ENCODE data around the gene GATAD2B.

GATAD2B gene

DNA sequence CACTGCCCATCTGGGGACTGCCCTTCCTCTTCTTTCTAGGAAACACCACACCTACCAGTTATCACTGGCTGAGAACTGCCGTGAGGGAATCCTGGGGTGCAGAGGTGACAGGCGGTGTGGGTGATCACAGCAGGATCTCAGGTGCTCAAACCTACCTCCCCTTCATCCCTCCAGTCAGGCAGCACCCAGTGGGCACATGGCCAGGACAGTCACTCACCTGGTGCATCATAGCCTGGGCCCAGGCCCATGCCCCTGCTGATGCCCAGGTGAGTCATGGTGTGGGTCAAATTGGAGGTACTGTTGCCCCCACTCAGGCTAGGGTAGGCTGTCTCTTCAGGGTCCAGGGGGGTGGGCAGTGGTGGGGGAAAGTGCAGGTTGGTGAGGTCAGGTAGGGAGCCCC lies 29.0 kb upstream of the GATAD2B start:
- no peak for DNase-seq (ENCODE audit: low read depth in 2 of 2)

DNA sequence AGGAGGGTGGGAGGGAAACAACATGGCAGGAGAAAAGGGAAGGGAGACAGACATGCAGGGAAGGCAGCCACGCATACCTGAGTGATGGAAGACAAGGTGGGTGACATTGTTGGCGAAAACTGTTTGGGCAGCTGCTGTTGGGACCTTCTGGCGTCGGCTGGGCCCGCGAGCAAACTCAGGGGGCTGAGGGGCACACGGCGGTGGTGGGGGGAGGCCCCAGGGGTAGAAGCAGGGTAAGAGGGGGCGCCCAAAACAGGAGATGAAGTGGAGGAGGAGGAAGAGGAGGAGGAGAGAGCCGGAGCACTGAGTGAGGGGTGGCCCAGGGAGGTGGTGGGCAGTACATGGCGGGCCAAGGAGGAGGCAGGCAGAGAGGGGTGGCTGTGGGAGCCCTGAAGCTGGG lies 28.4 kb upstream of the GATAD2B start:
- no peak for DNase-seq (ENCODE audit: low read depth in 2 of 2)

DNA sequence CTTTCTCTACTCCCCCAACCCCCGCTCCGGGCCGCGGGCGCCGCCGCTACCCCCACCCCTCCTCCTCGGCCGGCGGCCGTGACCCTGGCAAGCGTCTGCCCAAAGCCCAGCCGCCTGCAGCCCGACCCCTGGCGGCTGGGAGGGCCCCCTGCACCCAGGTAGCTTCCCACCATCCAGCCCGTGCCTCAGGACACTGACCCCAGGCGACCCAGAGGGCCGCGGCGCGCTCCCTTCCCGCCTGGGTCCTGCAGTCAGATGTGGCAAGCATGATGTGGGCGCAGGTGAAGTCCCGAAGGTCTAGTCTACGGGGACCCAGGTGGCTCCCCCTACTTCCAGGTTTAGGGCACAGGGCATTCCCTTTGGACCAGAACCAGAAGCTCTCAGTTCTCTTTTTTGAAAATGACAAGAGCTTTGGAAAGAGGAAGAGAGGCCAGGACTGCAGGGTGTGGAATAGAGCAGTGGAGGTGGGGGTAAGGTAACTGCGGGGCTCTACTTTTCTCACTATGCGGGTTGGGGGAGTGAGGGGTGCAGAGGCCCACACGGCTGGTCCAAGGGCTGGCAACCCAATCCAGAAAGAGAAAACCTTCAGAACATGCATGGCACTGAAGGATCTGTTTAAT lies 24.0 kb upstream of the GATAD2B start, which contains the start of gene DENND4B:
TSS of gene DENND4B (minus strand) at position 97 of the 620 bp plus-strand sequence. CDS start 2,344 bp downstream, outside the sequence.
- DNase-seq (ENCODE audit: low read depth in 2 of 2), result peak; percentile 50 to 60

DNA sequence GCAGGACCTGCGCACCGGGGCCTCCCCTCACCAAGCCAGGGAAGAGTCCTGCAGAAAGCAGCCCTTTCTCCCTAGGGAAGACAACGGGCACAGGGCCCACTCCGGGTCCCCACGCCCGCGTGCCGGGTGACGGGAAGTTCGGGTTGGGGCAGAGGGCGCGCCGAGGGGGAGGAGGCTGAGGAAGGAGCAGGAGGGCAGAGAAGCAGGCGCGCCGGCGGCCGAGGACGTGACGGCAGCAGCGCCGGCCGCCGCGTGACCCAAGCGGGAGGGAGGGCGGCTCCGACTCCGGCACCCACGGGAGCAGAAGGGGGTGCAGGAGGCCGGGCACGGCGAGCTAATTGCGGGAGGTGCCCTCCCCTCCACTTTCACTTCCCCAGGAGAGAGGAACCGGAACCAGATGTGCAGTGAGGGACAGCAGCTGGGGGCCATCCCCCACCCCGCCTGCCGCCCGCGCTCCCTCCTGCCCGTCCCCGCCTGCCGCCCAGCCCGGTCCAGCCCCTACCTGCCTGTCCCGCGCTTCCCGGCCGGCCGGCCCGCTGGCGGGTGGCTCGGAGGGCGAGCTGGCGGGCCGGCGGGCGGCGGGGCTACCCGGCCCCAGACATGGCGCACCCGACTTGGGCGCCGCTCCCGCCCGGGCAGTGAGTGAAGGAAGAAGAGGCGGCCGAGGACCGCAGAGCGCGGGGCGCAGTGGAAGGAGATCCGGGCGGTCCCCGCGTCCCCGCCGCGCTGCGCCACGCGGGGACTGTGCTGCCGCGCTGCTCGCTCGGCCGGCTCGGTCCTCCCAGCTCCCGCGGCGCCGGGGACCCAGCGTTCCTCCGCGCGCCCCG lies 23.2 kb upstream of the GATAD2B start:
- peak; percentile 45 to 57 for DNase-seq (ENCODE audit: low read depth in 2 of 2)

DNA sequence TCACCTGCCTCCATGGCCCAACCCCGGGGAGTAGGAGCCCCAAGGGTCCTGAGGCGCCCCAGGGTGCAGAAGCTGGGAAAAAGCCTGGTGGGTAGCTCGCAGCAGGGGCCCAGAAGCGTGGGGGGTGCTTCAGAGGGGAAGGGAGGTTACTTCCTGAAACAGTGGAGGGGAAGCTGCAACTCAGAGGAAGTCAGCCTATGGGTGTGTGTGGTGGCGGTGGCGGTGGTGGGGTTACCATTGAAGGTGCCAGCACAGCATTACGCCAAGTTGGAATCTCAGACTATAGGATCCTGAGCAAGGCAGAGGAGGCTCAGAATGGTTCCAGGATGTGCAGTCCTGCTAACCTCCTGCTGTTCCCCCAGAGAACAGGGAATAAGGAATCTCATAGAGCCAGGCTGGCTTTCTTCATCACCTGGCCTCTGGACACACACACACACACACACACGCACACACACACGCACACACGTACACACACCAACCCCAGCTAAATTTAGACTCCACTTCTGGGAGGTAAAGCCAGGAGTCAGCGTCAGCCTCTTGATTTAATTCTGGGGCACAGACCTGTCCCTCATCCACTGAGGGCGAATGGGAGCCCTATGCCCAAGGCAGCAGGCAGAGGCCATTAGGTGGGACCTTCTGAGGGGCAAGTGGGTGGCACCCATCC lies 22.5 kb upstream of the GATAD2B start:
- peak; percentile 55 to 69 for DNase-seq (ENCODE audit: low read depth in 2 of 2)

DNA sequence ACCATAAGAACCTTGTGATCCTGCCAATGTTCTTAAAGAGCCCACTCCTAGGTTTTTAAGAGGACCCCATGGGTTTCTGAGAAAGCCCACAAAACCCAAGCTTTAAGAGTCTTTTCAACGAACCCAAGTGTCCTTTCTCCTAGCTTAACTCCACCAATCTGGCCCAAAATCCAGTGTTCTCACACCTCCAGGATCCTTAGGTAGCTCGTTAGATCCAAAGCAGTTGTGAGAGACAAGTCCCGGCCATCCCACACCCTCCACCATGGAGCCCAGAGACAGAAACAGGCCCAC lies 22.0 kb upstream of the GATAD2B start:
- no peak for DNase-seq (ENCODE audit: low read depth in 2 of 2)

DNA sequence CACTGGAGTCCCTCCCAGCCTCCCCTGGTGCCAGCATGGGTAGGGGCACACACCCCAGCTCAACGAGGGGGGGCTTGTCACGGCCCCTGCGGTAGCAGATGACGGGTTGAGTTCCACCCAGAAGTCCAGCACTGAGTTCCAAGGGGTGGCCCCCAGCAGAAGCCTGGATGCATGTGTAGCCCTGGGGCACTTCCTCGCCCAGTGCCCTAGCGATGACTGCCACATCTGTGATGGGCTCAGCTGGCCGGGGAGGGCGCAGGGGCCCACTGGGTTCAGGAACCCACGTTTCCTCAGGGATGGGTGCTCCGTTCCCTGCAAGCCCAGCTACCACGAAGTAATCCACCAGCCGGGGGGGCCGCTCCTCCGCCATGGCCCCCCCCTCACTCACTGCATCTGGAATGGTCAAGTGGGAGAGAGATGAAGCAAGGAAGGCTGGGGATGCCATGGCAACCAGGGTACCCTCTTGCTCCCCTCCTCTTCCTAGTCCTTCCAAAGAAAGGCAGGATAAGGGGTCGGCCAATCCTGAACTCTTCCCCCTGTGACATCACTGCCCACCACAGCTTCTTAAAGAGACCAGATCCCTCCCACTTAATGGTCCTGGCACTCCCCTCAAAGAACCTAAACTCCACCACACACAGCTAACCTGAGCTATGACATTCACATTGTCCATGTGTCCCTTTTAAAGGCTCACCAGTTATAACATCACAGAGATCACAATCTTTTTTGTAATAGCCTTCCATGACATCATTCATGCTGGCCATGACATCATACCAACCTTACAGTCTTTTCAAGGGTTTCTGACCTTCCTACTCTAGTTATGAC lies 21.4 kb upstream of the GATAD2B start:
- DNase-seq (ENCODE audit: low read depth in 2 of 2), result no peak

DNA sequence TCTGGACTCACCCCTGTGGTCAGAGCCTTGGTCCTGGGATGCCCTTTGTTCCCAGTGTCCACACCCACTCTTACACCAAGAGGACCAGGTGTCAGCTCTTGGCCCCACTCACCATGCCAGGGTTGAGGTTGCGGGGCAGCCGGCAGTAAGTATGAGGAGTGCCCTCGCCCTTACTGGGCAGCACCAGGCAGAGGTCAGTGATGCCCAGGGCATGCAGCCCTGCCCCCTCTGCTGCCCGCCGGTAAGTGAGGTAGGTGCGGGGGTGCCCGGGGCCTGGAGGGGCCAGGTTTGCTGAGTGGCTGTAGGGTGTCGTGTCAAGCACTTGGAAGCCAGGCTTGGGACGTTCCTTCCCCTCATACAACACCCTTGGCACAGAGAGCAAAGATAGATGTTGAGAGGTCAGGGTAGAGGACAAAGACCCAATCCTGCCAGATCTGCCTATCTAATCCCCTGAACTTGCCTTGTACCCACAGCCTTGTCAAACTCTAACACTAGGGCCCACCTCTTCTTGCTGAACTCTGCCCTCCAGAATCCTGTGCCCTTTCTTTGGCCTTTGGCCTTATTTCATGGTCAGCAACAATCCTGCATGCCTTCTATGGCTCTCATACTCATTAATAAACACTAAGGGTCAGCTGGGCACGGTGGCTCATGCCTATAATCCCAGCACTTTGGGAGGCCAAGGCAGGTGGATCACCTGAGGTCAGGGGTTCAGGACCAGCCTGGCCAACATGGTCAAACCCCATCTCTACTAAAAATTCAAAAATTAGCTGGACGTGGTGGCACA lies 20.2 kb upstream of the GATAD2B start:
- DNase-seq (ENCODE audit: low read depth in 2 of 2), result no peak

DNA sequence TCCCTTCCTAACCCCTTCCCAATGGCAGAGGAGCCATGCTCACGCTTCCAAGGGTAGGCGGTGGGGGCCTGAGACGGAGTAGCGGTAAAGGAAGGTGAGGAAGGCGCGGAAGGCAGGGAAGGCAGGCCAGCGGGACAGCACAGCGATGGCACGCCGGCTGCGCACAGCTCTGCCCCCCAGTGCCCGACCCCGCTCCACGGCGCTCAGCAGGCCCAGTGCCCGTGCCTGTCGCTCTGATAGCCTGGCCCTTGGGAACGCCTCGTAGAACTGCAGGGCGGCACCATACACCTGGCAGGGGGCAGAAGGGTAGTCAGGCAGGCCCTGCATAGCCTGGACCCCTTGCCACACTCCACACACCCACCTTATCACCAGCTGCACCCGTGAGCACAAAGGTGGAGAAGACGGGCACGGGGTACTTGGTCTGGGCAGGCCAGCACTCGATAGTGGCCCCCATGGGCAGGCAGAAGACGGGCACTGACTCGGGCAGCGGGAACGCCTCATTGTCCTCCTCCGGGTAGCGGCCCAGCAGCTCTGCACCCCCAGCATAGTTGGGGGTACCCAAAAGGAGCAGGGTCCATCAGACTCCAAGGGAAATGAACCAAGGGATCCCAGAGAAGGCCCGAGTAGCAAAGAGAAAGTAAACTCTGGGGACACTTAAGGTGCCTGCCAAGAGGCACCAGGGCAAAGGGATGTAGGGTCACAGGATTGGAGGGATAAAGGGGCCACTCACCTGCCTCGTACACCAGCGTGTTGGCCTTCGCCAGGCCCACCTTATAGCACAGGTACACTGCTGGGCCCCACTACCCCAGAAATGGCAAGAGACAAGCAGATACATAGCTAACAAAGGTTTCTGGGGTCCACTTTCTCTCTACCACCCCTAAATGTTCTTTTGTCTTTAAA lies 19.3 kb upstream of the GATAD2B start:
- no peak for DNase-seq (ENCODE audit: low read depth in 2 of 2)

DNA sequence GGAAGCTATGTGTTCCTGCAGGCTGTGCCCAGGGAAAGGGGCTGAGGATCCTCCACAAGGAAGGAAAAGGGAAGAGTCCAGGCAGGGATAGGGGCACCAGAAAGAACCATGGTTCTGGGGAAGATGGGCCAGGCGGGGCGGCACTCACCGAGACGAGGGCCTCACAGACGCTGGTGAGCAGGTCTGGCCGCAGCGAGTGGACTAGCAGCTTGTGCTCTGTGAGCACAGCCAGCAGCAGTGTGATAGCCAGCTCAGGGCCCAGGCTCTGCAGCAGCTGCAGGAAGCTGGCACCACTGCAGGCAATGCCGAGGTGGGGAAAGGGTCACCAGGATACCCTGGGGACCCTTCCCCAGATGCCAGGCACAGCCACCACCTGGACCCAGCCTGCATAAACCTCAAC lies 18.0 kb upstream of the GATAD2B start:
- DNase-seq (ENCODE audit: low read depth in 2 of 2), result no peak

DNA sequence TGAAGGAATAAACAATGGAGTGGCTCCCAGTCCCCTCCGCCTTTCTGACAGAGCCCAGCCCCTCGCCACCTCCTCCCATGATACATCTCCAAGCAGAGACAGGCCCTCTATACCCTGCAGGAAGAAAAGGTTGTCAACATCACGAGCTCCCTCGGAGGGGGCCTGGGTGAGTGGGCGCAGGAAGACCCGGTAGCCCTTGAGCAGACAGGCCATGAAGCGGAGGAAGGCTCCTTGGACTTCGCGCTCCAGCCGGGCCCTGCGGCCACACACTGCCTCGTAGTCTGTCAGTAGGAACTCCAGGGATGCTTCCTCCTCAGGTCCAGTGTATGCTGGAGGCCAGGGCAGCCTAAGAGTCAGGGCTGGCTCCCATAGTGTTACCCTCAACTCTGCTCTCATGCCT lies 16.7 kb upstream of the GATAD2B start:
- no peak for DNase-seq (ENCODE audit: low read depth in 2 of 2)

DNA sequence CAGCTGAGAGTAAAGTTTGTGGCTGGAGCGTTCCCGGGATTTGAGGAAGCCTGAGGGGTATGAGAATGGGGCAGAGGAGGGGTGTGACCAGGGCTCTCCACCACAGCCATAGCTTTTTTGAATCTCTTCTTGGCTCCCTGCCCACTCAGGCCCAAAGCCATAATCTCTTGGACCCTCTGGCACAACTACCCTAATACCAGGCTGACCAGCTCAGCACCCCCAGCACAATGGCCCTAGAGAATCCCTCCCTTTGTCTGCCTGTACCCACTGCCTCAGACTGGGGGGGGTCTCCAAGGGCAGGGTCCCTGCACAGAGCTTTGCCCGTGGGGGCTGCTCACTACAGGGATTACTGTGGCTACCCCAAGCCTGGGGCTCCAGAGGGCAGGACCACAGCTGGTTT lies 16.2 kb upstream of the GATAD2B start:
- DNase-seq (ENCODE audit: low read depth in 2 of 2), result no peak

DNA sequence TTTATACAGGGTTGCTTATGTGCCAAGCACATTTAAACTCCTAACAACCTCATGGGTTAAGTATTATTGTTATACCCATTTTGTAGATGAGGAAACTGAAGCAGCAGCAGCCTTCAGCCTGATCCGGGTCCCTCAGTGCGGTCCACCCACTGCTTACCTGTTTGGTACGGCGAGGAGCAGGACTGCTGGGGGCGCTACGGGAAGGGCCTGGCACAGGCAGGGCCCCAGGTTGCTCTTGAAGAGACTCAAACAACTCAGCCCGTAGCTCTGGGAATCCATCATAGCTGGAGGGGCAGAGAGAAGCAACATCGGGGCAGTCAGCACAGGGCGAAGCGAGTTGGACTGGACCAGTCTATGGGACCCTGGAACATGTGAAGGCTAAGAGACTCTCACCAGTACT lies 14.6 kb upstream of the GATAD2B start:
- no peak for DNase-seq (ENCODE audit: low read depth in 2 of 2)

DNA sequence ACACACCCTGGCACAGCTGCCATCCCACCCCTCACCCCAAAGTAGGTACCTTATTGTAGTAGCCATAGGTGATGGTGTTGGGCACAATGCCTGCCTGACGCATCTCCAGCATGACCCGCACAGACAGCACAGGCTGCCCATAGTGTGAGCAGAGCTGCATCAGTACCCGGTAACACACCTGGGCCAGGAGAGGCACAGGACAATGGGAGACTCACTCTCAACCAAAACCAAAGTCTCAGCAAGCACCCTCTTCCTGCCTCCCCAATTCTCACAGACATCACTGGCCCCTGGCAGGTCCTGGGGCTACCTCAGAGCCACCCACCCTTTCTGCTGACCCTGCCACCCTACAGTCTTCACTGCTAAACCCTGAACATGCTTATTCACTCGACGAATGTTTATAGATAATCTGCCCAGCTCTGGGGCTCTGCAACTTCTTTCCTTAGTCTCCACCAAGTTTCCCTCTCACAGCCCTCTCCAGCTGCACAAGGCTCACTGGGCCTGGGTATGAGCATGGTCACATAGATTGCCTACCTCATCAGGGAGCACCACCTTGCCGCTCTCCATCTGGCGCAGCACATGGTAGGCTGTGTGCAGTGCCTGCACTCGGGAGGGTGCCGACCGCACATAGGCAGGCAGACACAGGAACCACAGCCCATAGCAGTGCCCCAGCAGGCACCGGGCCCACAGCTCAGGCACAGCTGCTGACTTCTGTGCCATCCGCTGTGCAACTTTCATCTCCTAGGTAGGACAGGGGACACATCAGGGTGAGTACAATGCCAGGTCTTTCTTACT lies 13.4 kb upstream of the GATAD2B start:
- no peak for DNase-seq (ENCODE audit: low read depth in 2 of 2)

DNA sequence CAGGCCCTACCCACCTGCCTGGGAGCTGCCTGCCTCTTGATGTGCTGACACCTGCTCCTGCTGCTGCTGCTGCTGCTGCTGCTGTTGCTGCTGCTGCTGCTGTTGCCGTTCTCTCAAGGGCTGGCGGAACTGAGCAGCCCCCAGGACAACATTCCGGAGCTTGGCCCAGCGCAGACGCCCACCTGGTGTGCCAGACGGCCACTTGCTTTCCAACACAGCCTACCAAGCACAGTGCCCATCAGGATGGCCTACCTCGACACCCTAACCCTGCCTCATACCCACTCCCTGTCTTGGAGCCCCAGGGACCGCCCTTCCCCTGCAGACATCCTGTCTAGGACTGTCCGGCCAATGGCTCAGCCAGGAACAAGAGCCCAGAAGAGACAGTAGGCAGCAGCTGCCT lies 12.0 kb upstream of the GATAD2B start:
- DNase-seq (ENCODE audit: low read depth in 2 of 2), result no peak

DNA sequence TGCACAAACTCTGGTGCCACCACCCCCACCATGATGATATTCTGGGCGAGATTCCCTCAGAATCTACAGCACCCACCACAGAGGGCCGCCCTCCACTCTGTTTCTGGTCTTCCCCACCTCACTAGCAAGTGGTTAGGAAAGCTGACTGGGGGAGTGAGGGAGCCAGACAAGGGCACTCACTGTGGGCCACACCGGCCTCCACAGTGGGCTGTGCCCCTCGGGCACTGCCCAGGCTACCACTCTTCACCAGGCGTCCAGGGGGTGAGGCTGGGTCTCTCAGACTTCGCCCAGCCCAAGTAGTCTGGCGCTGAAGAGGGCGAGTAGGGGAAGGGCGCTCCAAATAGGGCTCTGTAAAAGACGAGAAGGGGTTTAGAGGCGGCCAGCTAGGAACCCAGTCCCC lies 11.2 kb upstream of the GATAD2B start:
- DNase-seq (ENCODE audit: low read depth in 2 of 2), result no peak

DNA sequence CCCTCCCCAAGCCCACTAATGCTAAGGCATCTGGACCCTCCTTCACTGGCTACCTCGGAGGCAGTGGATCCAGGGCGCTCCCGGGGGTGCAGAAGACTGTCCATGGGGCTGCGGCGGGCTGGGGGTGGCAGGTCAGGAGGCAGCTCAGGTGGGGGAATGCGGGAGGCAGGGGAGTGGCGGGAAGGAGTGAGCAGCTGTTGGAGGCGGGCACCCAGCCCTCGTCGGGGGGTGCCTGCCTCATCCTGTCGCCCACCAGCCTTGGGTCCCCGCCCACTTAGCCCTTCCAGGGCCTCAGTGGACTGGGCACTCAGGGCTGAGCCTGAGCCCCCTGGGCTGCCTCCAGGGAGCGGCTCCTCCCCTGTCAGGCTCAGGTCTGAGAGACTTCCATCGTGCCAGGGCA lies 10.7 kb upstream of the GATAD2B start:
- no peak for DNase-seq (ENCODE audit: low read depth in 2 of 2)

DNA sequence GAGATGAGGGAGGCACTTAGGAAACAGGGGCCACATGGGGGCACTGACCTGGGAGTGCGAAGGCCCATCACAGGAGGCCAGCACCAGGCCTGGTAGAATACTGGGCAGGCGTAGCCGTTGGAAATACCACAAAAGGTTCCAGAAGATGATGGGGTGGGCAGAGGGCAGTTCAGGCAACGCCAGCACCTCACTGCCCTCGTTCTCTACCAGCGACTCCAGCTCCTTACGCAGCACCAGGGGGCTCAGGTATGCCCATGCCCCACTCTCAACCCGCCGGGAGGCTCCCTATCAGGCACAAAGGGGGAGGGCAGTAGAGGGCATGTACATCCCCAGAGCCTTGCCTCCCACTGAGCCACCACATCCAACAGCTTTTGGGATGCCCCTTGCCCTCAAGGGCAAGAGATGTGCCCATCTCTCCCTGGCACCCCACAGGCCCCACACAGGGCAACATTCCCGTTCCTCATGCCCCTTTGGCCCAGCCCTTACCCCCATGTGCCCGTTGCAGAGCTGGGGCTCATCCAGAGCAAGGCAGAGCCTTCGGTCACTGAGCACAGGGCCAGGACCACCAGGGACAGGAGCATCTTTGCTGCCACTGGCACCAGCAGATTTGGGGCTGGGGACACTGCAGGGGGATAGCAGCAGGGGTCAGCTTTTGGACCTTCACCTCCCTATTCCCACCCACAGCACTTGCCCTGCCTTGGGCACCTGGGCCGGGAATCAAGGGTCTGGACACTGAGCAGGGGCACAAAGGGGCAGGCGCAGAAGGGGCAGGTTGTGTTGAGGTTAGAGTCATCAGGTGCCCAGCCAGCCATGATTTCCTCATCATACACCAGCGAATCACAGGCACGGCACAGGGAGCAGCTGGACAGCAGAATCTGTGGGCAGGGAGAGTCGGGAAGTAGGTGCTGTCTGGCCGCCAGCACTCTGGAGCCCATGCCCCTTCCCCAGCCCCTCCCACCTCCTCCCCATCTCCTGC lies 9.7 kb upstream of the GATAD2B start:
- no peak for DNase-seq (ENCODE audit: low read depth in 2 of 2)

Measured in stimulated activated CD8-positive, alpha-beta memory T cell treated with anti-CD3 and anti-CD28 coated beads, Interleukin-15, amount 100 ng/mL, for 4 hours (primary cell).